Effector CD8-positive, alpha-beta T cell (primary cell): ENCODE data around the gene PROS1.
"Not testable (repeated sequence)": the region's sequence is repeated elsewhere in the genome, so short reads cannot be mapped to it uniquely, and the experiment has no call there.

Source experiments
- DNase-seq: peaks from one replicate; lab custom pipeline; 2025; lab: John Stamatoyannopoulos, UW

The PROS1 gene

DNA sequence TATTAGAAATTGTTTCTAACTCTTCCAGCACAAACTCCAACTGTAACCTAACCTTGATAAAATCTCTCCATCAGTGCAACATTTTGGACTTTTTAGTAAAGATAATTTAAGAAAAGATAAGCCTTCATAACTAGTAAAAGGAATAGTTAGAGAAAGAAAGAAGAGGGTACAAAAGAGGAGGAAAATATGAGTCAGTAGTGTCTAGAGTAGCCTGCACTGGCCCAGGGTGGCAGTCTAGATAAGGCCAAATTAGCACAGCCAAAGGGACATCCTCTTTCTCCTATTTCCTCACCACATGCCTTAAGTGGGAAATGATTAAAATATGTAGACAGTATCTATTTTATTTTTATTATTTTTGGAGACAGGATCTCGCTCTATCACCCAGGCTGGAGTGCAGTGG is 3.7 kb downstream of the PROS1 start:
- no peak for DNase-seq

DNA sequence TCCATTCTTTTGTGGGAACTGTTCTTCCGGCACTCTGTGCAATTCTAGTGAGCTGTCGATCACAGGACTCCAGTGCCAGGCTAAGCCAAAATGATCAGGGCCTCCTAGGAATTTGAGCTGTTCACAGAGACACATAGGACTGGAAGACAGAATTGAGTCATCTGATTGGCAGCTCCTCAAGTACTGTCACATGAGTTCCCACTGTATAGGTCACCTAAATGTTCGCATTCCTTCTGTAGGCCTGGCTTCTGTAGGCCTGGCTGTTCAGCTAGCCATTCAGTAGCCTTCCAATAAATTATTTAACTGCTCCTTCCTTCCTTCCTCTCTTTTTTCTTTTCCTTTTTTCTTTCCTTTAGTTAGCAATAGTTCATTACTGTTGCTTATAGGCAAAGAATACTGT is 4.3 kb downstream of the PROS1 start:
- DNase-seq: no peak

DNA sequence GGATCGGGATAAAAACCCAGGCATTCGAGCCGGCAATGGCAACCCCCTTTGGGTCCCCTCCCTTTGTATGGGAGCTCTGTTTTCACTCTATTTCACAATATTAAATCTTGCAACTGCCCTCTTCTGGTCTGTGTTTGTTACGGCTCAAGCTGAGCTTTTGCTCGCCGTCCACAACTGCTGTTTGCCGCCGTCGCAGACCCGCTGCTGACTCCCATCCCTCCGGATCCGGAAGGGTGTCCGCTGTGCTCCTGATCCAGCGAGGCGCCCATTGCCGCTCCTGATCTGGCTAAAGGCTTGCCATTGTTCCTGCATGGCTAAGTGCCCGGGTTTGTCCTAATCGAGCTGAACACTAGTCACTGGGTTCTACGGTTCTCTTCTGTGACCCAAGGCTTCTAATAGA is 8.6 kb downstream of the PROS1 start:
- DNase-seq: not testable (repeated sequence)

DNA sequence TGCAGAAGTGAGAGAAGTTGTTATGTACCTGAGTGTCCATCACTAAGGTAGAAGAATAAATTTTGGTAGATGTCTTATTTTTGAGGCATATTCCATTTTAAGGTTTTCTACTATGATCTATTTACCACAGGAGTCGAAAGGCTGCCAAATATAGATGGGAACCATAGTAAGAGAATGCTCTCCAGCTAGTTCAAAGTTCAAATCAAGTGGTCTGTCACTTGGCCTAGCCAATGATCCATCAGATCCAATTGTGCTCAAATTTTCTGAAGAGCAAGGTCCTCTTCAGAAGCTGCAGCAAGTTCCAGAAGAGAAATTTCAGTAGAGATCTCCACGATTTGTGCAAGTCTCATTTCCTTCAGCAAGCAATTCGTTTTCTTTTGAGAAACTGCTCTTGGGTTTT is 10.9 kb downstream of the PROS1 start:
- no peak for DNase-seq

DNA sequence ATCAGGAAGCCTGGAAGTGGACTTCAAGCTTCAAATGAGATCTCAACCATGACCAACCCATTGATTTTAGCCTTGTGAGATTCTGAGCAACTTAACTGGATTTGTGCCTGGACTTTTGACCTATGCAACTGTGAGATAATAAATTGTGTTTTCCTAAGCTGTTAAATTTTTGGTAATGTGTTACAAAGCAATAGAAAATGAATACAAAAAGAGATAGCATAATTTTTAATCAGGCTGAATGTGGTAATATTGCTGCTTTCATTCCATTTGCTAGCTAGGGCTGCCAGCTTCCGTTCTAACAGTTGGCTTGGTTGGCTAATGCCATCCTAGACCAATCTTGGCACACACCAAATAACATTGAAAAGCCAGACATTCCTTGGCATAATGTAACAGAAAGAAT is 12.2 kb downstream of the PROS1 start:
- no peak for DNase-seq

DNA sequence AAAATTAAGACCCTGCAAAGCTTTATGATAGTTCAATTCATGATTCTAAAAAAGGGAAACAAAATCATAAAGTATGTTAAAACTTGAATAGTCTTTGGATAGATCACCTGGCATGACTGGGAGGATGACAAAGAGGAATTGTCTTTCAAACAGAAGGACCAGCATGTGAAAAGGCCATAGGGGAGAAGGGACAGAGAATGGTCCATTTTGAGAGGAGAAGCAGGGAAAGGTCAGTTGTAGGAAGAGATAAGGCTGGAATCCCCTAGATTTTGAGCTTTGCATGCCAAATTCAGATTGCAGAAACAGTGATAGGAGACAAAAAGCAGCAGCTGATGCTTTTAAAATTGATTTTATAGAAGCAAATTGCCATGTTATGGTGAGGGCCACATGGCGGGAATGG is 12.7 kb downstream of the PROS1 start:
- DNase-seq: no peak

DNA sequence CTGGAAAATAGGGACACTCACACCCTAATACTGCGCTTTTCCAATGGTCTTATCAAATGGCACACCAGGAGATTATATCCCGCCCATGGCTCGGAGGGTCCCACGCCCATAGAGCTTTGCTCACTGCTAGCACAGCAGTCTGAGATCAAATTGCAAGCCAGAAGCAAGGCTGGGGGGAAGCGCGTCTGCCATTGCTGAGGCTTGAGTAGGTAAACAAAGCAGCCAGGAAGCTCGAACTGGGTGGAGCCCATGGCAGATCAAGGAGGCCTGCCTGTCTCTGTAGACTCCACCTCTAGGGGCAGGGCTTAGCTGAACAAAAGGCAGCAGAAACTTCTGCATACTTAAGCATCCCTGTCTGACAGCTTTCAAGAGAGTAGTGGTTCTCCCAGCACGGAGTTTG is 23.7 kb downstream of the PROS1 start:
- not testable (repeated sequence) for DNase-seq

DNA sequence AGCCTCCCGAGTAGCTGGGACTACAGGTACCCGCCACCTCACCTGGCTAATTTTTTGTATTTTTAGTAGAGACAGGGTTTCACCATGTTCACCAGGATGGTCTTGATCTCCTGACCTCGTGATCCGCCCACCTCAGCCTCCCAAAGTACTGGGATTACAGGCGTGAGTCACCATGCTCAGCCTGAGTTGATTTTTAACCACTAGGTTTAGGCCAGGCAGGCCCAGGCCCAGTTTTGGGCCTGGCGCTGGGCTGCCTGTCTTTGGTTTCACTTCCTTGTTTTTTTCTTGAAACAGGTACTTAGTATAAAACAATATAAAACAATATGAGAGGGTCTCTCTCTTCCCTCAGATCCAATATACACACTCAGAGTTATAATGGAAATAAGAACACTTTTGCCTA is 36.2 kb downstream of the PROS1 start:
- DNase-seq: not testable (repeated sequence)

DNA sequence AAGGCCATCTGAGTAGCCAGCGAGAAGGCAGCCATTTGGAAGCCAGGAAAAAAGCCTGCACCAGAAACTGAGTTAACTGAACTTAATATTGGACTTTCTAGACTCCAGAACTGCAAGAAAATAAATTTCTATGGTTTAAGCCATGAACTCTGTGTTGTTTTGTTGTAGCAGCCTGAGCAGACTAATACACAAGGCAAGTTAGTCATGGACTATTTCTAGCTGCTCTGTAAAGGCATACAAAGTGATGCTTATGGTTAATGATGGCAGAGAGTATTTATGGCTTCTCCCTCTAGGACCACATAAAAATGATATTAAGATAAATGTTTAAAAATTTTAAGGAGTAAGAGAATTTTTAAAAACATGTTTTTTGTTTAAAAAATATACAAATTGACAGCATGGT is 37.1 kb downstream of the PROS1 start:
- DNase-seq: no peak

DNA sequence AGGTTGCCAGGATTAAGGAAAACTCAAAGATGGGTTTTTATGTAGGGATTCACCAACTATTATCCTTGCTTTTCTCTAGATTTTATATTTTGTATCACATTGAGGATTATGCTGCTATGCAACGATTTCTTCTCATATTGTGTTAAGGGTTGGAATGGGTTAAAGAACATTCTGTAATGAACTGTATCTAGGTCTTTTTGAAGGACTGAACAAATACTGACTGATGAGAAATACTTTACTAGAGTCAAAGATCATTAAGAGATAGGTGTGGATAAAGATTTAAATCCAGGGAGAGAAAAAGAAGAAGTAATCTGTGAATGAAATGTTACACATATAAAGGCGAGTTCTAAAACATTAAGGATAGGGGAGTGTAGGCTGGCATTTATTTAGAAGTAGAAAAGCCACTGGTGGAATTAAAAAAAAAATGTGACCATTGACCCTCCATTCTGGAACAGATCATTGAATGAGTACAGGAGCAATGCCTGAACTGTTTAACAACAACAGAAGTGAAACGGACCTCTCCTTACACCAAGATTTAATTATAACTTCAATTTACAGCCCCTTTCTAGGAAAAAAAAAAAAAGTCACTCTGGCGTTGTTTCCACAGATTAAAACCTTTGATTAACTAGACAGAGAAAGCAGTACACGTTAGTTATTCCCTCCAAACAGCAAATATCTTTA is 39.2 kb downstream of the PROS1 start:
- no peak for DNase-seq

DNA sequence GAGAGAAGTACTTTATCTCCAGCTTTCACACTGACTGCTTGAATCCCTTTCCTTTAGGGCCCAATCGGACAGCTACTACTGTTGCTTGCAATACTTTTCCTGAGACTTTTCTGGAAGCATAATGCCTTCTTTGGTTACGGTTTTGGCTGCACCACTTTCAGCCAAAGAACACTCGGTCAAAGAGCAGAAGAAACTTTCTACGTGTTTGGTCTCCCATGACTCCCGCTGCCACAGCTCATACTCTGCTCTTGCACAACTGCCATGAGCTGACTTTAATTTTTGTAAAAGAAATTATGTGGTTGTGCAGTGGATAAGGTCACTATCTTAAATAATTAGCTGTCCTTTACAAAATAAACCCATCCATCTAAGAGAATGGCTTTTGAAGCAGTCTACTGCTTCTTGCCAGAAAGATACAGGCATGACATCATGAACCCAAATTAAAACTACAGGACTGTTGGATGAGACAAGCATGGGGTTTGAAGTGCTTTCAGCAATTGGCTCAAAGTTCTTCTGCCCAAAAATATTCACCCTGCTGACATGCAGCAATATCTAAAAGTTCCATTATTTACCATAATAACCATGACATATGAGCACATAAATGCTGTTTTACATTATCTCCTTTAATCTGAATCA is 42.0 kb downstream of the PROS1 start:
- DNase-seq: no peak

DNA sequence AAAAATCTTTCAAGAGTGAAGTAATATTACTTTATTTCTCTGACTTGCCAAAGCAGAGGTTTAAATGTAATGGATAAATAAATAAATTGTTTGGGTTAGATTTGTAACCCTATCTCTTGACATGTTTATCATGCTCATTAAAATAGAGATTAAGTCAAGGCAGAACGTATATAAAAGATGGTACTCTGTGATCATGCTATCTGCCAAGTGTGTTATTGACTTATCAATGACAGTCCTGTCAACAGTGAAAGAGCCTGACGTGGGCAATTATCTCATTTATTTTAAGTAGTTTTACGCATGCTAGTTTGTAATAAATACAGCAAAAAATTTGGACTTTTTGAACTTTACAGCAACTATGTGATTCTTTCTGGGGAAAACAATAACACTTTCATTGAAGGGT is 43.7 kb downstream of the PROS1 start:
- DNase-seq: no peak

DNA sequence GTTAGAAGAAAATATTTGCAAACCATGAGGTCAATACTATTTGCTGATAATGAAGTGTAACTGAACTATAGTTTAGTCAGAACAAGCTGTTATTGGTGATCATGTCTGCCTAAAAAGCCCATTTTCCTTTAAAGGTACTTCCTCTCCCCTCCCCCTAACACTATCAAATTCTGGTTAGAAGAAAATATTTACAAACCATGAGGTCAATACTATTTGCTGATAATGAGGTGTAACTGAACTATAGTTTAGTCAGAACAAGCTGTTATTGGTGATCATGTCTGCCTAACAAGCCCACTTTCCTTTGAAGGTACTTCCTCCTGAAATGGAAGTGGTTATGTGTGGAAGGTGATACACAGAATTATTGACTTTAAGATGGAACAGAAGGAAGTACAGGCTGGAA is 46.9 kb downstream of the PROS1 start:
- no peak for DNase-seq

DNA sequence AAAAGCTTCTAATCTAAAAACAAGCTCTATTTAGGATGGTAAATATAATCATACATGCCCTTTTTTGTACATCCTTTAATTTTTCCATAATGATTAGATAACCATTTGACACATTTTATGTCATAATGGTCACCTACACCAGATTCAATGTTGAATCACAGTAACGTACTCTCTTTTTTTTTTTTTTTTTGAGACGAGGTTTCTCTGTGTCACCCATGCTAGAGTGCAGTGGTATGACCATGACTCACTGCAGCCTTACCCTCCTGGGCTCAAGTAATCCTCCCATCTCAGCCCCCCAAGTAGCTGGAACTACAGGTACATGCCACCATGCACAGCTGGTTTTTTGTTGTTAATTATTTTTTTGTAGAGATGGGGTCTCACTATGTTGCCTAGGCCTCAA is 49.2 kb downstream of the PROS1 start:
- no peak for DNase-seq

DNA sequence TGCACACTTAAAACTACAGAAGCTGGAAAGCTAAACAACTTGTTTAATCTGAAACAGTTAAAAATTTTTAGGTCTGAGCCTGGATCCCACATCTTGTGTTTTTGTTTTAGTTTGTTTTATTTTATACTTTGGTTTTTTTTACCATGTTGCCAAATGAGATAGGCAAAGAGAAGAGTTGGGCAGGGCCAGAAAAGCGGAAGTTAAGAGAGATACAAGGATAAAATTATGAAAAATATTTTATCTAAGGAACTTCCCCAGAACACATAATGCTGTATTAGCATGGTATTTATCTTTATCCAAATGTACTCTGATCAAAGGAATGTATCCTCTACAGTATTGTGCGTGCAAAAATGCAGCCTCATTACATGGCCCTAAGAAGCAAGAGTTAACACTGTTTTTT is 50.7 kb downstream of the PROS1 start:
- DNase-seq: no peak

DNA sequence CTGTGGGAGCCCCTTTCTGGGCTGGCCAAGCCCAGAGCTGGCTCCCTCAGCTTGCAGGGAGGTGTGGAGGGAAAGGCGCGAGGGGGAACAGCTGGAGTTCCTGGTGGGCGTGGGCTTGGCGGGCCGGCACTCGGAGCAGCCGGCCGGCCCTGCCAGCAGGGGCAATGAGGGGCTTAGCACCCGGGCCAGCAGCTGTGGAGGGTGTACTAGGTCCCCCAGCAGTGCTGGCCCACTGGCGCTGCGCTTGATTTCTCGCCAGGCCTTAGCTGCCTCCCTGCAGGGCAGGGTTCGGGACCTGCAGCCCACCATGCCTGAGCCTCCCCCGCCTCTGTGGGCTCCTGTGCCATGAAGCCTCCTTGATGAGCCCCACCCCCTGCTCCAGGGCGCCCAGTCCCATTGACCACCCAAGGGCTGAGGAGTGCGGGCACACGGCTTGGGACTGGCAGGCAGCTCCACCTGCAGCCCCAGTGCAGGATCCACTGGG is 56.1 kb downstream of the PROS1 start:
- not testable (repeated sequence) for DNase-seq

DNA sequence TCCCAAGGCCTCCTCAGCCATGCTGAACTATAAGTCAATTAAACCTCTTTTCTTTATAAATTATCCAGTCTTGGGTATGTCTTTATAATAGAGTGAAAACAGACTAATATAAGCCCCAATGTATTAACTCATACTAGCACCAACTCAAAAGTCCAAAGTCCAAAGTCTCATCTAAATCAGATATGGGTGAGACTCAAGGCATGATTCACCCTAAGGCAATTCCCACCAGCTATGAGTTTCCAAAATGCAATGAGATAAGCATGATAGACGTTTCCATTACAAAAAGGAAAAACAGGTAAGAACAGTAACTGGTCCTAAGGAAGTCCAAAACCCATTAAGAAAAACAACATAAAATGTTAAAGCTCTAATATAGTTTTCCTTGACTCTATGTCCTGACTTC is 60.1 kb downstream of the PROS1 start:
- not testable (repeated sequence) for DNase-seq

DNA sequence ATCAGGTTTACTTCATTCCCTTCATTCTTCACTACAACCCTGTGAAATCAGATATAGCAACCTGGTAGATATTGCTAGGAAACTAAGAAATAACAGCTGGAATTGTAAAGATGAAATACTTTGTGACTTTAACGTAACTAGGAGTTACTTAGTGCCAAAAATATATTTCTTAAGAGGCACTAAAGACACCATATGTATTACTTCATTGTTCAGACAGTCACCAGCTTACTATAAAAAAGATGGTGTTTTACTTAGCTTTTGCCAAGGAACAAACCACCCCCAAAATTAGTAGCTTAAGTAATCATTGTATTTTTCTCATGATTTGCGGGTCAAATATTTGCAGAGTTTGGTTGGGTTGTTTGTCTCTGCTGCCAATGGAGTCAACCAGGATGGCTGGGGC is 62.5 kb downstream of the PROS1 start:
- DNase-seq: no peak

DNA sequence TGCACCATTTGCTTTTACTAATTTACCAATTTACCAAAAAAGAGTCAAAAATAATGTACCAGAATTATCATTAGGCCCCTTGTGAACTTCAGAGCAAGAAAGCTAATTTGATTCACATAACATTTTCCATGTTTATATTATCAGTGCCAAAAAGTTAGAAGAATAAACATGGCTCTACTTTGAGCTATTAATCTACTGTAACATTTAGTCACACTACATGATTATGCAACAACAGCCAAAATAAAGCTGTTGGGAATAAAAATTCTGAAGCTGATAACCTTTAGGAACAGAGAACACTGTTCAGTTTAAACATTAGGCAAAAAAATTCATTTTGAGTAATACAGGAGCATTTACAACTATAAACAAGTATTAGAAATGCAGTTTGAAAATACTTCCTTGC is 63.6 kb downstream of the PROS1 start:
- no peak for DNase-seq

DNA sequence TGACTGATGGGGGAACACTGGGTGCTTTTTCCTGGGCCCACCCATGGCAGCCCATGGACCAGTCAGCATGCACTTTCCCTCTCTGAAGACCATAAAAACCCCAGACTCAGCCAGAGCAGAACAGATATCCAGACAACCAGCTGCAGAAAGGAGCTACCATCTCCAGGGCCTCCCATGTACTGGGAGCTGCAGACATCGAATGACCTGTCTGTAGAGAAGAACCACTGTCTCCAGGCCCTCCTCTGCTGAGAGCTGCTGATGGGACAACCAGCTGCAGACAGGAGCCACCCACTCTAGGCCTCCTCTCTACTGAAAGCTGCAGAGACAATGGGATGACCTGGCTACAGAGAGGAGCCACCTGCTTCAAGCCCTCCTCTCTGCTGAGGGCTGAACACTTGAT is 66.6 kb downstream of the PROS1 start:
- no peak for DNase-seq

DNA sequence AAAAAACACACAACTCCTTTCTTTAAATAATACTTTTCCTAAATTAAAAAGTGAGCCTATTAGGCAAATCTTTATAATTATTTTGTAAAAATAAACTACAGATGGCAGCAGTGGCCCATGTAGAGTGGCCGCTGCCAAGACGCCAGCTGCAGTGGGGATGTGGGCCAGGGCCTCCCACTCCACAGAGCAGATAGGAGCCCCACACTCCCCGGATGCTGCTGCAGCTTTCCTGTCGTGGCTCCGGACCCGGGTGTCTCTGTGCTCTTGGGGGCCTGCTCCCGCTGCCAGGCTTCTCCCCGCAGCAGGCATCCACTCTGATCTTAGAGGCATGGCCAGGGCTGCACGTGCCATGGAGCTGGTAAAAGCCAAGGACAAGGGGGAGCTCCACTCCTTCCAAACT is 67.5 kb downstream of the PROS1 start:
- DNase-seq: no peak

DNA sequence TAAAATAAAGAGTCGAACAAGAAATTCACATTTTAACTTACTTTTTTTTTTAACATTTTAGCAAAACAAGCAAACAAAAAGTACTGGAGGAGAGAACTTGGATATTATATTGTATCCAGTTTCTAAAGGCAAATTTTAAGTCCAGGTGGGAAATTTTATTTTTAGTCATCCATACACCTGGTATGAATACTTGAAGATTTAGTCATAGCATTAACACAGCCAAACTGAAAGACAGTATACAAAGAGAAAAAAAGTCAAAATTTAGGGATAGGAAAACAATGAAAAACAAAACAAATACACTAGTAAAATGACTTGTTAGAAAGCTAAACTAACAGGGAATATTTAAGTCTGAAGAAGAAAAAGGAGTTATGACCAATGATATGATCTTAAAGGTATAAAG is 69.1 kb downstream of the PROS1 start:
- no peak for DNase-seq

DNA sequence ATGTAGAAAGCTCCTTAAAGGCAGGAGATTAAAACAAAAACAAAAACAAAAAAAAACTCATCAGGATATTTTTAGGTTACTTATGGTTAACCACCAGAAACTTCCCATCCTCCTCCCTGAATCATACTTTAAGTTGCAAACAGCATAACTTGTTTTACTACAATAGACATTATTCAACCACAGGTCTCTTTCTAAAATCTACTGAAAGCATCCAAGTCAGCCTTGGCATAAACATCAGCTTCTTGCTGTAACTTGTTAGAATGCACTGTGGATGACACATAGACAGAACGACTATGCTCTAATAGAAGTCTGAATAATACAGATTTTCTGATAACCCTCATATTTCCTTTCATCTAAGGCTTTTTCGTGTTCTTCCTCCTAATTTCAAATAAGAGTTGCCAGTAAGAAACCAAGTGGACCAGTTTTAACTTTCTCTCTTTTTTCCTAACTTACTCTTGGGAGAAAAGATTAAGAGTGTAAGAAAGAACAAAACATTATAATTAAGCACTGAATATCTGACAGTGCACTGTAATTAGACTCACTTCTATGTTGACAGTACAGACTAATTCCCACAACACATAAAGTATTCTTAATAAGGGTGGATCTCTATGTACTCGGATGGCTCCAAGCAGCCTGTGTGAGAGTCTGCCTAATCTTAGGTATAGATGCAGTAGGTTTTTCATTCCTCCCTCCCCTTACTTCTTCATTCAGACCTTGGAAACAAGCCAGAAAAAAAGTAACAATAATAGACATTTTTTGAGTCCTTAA is 95.3 kb downstream of the PROS1 start:
- DNase-seq: not testable (repeated sequence)
